SK-N-MC (cell line): ENCODE data around the gene ACTN1.

Experiments
- EZH2 ChIP-seq: fragments of 200-600 bp; sonication (generic); IDR thresholded peaks from one replicate; pipeline ENCODE4 v1.6.1; 2017; ENCODE audit warnings: antibody characterized with exemption
- POLR2AphosphoS5 ChIP-seq: IDR thresholded peaks from 2 replicates; pipeline ENCODE4 v1.6.1; 2012; ENCODE audit warnings: mild to moderate bottlenecking, low read depth, low read length, borderline replicate concordance

DNA sequence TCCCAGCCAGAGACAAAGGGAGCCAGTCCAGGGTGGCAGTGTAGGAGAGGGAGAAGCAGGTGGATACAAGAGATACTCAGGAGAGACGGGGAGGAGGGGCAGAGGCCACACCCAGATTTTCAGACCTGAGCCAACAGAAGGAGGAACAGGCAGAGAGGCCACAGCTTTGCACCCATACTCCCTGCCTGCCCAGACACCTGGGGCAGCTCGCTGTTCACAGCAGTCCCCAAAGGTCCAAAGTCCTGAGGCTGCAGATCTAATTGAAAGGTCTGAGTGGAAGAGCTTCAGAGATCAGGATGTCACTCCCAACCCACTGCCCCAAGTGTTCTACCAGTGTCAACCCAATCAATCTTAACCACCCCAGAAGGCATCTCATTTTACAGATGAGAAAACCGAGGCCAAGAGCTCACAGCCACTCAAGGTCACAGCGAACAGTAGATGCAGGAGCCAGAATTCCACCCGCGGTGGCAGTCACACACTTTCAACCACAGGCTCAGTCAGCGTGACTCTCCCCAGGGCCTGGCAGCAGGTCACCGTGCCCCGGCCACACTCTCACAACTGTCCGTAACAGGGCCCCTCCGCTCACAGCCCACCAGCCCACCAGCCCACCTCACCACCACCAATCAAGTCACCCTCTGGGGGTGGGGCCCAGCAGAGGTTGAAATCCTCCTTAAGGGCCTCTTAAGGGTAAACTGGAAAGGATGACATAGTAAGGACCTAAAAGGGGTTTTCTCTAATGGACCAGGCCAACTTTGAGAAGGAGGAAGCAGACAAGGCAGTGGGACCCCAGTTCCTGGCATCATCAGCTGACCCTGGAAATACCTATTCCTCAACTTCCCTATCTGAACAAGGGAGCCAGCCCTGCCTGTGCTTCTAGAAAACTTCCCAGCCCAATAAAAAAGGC, 33.3 kb downstream of the ACTN1 start:
- TF ChIP-seq POLR2AphosphoS5: no peak
- no peak for TF ChIP-seq EZH2
